Activated CD8-positive, alpha-beta memory T cell treated with anti-CD3 and anti-CD28 coated beads for 48 hours (primary cell): ENCODE measurements around the gene FOXO3.

Experiments used
- DNase-seq, 3 experiments: peaks; one replicate each; pipeline ENCODE4 v3.0.0-alpha.2; 2020; ENCODE audit warnings: low read depth in 2 of 3, low spot score in 2 of 3

FOXO3 gene

DNA sequence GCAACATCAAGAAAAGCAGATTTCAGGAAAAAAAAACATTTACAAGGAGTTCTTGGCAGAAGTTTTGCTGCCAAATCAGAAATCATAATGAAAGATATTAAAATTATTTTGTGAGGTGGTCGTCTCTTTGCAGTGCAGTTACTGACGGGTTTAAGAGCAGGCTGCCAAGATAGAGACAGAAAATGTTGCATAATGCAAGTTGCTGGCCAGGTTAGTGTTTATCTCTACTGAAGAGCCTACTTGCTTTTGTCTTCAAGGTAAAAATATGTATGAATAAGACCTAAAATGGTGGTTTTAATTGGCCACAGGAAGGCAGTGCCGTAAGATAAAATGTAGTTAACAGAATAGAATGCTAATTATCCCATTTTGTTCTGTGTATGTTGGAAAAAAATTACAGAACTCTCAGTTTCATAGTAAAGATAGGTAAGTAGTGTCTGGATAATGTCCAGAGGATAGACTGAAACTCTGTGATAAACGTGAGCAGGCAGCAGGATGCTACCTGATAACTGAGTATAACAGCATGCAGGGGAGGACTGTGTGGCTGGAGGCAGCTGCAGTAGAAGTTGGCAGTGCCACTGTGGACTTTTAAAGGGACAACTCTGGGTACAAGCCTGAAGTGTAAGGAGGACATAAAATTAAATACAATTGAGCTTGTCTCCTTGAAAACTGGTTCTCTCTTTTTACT lies 13.9 kb downstream of the FOXO3 start:
- no peak for DNase-seq

DNA sequence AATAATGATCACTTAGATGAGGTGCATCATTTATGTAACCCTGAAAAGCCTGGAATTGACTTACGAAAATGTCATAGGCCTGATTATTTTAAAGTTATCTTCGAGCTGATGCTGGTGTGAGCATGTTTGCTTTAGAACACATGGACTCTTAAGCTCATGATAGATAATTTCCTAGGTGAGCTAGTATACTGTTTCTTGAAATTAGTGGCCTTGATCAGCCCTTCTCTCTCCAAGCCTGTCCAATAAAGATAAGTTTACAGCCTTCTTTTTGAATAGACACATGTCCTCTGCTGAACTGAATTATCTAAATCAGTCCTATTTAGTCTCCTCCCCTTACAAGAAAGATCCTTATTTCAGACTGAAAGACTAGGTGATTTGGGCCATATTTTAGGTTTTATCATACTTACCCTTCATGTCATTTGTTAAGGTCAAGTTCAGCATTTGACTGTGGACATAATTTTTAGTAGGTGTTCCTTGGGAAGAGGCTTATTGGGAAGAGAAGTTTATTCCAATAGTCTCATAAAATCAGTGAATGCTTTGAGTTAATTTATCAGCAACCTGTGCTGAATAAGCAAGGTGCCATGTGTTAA lies 15.3 kb downstream of the FOXO3 start:
- DNase-seq = no peak

DNA sequence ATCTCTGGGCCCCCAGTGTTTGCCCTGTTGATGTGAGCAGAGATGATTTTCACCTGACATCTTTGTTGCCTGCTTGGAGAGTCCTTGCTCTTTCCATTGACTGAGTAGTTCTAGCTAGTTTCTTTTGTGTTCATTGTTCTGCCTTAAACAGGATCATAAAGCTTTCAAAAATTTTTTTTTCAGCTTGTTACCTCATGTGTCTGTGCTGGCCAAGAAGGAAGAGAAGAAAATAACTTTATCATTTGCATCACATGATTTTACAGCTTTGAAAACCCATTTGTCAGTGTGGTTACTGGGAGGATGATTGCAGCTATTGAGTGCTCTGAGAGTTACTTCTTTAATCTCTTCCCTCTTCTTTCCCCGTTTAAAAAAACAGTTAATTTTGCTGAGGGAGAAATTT lies 16.0 kb downstream of the FOXO3 start:
- no peak for DNase-seq

DNA sequence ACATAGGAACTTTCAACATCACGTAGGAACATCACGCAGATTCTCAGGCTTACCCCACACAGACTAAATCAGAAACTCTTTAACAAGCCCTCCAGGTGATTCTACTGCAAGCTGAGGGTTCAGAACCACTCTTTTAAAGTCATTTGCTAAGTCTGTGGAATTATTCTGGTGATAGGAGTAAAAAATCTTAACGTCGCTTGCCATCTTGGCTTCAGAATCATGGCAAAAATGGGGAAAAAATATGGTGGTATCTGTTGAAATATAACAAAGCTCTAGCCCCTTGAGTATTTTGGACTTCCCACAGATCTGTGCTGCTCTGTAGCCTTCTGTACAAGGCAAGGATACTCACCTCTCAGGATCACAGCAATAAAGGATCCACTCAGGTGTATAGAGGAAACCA lies 17.4 kb downstream of the FOXO3 start:
- no peak for DNase-seq

DNA sequence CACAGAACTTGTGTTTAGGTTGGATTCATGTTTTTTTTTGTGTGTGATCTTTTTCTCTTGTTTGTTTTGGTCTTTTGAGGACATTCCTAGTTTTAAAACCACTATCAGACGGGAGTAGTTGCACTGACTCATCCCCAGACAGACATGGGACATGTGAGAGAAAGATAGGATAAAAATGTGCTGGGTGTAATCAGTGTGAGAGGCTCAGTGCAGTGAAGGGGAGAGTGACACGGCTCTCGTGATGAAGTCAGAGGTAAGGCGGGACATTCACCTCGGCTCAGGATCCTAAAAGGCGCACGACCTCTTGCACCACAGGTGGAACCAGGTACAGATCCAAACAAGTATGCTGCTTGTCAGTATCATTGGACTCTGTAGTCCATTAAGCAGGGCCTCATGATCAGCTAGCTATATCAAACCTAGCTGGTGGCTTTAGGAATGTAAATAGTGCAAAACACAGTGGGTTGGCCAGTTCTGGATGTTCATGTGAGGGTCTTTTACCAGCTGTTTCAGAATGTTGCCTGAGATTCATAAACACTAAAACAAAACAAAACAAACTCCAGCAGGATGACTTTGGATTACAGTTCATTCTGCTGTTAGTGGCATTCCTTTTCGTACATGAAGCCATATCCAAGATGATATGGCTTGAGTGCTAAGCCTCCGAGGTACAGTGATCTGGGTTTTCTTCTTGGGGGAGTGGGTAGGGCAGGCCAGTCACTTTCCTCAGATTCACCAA lies 18.0 kb downstream of the FOXO3 start:
- DNase-seq = no peak

DNA sequence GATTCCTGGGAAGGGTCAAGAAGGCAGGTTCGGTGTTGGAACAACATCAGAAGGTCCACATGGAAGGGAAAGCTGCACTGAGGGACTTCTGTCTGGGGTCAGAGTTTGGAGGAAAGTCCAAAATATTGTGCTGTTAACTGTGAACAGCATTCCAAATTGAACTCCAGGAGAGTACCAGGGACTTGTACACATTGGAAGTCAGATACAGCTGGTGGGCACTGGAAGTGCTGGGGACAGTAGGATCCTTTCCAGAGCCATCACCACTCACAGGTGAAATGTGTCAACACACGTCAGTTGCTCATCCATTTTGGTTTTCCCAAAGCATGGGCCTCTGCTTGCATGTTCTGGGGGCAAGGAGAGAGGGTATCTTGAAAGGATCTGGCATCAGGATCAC lies 18.6 kb downstream of the FOXO3 start:
- DNase-seq = no peak

DNA sequence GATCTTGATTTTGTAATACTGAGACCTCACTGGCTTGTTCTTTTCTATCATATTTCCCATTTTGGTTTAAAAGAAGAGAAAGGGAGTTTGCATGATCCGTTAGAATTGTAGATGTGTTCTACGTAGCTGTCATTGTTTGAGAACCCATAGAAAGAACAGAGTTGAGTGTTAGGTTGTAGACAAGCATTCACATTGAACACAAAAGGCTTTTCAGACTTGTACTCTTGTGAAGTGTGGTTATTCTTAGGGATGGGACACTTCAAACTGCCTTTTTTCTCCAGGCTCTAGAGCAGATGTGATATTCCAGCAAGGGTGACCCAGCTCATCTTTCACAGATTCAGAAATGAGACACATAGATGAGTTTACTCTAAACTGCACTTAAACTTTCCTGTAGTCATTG lies 19.9 kb downstream of the FOXO3 start:
- DNase-seq = no peak

DNA sequence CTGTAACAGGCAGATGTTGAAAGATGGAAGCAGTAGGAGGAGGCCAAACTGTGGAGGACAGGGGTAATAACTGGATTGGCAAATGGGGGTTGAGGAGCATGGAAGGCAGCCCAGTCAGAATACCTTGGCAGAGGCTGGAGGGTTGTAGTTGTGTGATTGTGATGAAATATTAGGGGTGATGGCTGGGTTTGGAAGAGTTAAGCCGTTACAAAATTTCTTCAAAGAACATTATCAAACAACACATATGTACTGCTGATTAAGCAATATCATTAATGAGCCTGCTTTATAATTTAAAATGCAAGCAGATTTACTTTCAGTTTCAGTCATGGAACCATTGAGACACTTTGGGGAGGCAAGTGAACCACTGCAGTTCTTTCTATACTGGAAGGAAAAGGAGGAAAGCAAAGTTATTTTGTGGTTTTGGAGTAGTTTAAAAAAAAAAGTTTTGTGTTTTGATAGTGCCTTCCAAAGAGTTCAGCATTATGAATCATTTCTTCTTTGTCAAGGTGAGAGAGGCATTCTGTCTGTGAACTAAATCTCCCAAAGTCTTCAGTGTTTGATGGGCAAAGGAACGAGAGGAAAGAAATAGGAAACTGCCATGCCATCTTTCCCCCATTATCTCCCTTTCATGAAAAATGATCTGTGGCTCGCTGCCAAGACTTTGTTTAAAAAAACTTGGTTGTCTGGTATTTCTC lies 20.7 kb downstream of the FOXO3 start:
- DNase-seq = no peak

DNA sequence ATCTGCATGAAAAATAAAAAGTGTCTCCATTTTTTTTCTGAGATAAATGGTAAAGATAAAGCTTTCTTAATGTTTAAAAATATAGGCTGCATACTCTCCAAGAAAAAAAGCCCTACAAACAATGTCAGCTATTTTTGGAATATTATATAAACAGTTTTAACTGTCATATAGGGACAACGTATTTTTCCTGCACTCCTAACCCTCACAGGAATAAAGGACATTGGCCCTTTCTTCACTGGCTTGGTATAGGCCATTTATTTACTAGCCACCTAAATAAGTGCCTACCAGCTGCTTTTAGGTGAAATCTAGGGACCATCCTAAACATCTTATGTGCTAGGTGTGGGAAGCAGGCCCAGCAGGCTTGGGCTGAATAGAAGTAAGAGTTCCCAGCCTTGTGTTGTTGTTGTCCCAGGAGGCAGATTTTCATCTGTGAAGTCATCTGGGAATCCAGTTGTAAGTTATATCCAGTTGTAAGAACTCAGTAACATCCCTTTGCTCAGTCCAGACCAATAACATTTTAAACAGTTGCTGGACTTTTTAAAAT lies 21.3 kb downstream of the FOXO3 start:
- no peak for DNase-seq

DNA sequence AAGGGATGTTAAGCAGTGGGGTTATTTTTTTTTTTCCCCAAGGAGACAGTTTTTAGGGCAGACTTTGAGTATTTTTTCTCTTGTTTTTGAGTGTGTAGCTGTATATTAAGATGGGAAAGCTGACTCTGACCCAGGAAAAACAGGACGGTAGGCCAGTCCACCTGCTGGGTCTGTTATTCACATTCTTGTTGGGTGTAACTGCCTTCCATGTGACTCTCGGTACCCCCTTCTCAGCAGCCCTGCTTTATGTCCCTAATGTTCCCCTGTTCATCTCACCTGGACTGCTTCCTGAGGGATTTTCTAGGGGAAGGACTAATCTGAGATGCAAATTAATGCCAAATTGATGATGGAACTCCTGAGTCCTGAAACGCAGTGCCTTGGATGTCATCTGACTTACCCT lies 21.9 kb downstream of the FOXO3 start:
- no peak for DNase-seq

DNA sequence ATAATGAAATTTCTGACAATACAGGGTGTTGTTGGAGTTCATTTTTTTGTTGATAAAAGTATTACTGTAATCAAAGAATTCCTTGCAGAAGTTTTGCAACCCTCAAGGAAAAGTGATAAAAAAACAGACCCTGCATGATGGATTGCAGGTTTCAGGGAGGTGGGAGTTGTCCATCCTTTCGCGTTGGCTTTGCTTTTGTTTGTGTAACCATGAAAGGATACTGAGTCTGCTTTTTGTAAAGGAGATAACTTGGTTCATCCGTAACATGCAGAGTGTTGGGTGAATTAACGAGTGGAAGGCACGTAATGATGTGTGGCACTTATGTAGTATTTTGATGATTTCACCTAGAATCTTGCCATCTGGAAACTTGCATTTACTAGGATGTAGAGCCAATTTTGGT lies 23.6 kb downstream of the FOXO3 start:
- DNase-seq = no peak

DNA sequence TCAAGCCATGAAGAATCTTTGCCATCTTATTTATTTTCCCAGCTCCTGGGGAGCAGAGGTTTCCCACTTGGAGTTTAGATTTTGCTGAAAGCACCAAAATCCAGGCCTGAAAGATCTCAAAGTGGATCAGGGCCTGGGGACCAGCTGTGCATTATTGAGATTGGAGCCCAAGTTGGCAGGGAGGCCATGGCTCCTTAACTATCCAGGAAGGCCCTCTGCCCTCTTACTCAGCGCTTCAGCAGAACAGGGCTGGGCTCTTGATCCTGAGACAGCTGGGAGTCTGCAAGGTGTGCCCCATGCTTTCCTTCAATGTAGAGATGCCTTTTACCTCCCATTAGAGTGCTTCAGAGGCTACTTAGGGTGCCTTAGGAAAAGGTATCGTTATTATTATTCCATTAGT lies 24.6 kb downstream of the FOXO3 start:
- no peak for DNase-seq

DNA sequence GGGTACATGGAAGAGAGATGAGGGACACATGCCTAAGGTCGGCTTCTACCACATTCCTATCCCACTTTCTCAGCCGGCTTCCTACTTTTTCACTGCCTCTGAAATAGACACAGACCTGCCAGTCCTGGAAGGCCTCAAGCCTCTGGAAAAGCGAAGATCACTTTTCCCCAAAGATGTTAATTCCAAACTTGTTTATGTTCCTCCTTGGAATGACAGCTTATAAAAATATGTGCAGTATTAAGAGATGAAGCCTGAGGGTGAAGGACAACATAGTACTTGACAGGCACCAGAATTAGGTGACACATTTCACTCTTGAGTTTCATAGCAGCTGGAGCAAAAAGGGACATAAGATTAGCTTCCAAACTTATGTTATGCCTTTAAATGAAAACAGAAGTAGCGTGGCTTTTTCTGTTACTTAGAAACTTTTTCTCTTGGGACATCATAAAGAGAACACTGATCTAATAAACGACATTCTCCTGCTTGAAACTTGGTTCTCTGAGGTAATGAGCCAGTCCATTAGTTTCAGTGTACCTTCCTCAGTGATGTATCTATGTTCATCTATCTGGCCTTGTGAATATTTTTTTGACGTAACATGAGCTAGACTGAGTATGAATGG lies 25.3 kb downstream of the FOXO3 start:
- DNase-seq = no peak

DNA sequence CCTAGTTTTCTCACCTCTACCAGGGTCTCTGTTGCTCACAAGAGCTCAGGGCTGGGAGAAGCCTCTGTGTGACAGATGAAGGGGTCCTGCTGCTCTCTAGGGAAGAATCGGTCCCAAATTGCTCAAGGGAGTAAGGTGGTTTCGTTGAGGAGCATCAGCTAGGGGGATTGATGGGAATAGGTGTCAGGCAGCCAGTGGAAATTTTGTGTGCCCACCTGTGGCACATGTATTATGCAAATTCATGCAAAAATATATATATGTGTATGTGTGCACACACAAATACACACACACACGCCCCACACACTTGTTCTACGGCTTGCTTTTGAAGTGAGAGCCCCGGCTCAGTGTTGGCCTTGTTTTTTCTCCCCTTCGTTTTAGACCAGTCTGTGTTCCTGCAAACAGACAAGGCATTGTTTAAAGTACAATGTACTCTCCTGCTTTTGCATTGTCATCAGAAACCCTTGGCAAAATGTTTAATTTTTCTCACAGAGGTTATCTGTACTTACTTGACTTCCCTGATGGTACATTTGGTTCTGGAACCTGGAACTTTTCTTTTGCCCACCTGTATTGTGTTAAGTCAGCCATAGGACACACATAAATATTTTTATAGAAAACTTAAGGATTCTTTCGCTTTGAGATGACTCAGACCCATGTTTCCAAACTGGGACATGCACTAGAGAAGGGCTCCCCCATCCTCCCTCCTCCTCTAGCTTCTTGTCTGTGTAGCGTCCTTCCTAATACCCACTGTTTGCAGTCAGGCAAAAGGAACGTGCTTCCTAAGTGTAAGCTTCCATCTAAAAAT lies 26.7 kb downstream of the FOXO3 start:
- no peak for DNase-seq

DNA sequence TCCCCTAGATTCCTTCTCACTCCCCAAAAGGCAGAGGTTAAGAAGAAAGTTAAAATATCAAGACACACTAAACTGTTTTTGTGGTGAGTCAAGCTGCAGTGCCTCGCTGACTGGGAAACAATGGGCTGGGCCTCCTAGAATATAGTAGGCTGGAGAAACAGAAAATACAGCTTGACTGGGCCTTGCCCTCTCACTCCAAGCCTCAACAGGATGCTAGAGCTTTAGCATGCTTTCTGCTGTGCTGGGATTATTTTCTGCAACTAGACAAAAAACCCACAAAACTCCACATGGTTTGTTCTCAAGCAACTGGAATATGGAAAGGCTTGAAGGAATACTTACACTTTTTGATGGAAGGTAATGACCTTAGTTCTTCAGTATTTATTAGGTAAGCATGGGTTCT lies 27.9 kb downstream of the FOXO3 start:
- no peak for DNase-seq

DNA sequence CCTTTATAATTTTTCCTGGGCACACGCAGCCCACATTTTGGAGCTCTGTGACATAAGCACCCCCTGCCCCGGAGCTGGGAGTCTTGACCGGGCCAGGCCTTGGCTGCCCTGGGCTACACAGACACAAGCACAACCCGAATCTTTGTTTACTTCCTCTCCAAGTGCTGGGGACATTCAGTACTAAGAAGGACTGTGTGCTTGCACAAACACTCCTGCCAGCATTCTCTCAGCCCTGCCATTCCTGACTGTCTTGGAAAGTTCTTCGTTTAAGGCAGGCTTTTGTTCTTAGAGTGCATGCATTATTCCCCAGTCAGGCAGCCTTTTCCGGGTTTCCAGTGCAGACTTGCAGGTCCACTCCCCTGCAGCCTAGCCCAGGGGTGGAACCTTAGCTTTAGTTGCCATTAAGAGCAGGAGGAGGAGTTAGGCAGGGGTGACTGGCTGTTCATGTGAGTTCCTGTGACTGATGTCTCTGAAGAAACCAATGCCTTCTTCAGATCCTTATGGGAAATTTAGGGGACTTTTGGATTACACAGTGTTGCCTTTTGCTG lies 28.6 kb downstream of the FOXO3 start:
- no peak for DNase-seq

DNA sequence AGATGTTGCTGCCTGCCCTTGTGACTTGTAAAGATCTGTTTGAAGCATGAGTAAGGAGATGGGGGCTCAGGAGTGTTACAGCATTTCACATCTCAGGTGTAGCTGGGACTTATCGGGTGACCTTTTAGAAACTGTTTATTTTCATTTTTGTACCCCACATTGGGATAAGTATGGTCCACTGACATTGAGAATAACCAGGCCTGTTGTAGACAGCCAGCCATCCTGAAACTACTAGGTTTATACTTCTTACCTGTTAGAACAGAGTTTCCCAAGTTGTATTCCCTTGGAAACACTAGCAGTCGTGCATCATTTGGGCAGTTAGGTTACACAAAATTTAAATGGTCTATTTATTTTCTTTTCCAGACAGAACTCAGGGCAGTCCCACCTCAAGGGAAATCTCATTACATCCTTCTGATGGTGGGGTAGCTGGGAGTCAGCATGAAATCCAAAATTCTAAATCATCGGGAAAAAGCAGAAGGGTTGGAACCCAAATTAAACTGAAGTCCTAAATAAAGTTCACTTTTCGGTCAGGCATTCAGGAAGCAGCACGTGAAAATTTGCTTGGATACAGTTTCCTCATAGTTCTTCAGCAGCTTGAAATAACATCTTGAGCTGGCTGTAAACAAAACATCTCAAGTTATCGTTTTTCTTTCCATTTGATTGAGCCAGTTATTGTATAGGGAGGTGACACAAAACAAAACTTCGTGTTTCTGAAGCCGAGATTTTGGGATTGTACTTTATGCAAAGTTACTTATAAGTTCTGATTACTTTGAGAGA lies 30.5 kb downstream of the FOXO3 start:
- no peak for DNase-seq

DNA sequence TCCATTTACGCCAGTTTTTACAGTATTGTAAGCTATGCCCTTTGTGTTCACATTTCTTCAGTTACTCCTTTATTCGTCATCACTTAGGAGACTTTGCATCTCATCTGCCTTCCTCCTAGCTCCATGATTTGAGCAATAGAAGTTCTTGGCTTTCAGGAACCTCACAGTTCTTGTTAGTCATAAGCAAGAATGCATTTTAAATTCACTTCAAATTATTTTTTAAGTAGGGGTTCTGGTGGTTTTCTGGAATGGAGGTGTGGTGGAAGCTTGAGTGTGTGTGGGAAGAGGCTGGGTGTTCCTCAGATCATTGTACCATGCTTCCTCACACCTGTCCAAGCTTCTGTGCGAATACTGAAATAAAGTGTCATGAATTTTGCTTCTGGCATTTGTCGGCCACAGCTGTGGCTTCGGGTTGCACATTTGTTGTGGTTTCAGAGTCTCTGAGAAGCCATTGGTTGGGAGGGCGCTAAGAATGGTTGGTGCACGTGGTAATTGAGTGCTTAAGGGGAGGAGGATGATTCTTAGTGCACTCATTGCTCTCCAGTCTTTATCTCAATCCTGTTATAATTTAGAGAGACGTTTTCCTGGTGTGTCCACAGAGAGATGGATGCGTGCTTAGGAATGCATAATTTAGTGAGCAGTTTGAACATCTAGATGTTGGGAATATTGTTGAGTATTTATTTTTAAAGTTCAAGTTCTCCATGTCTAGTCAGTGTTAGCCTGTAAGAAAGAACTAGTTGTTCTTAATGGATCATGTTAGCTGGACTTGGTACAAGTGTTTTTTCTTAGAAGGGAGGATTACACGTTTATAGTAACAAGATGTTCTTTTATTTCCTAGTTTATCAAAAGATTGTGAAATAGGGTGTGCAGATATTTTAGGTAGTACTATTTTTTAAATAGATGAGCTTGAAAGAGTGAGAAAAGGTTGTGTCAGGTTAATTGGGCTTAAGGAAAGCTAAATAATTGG lies 31.9 kb downstream of the FOXO3 start:
- peak in 2 of 3 experiments; percentile 15 to 24 for DNase-seq
